Neural crest cell (in vitro differentiated cells): ENCODE measurements around the gene GNPTAB. TPM values are rescaled to one million over a fixed set of nuclear protein-coding genes. Genes with fewer than 3 reads are reported as not detected.
A peak's percentile ranks its signal among the peaks of the same experiment; 100 is the strongest.

ENCODE experiments used
- DNase-seq: peaks from one replicate; pipeline ENCODE4 v3.0.0; 2021; ENCODE audit warnings: low read depth, mixed read lengths, low spot score
- H3K27ac Mint-ChIP-seq: one replicate; pipeline ENCODE4 v1.8.0; 2021; ENCODE audit warnings: mild to moderate bottlenecking, mixed read lengths; ENCODE audit not compliant: unreplicated experiment
- H3K27me3 Mint-ChIP-seq: 2 replicates; pipeline ENCODE4 v1.8.0; 2021; ENCODE audit warnings: low read depth, mild to moderate bottlenecking, mixed read lengths
- H3K36me3 Mint-ChIP-seq: 2 replicates; pipeline ENCODE4 v1.8.0; 2021; ENCODE audit warnings: low read depth, mild to moderate bottlenecking, mixed read lengths
- H3K4me1 Mint-ChIP-seq: 2 replicates; pipeline ENCODE4 v1.8.0; 2021; ENCODE audit warnings: mixed read lengths
- H3K4me3 Mint-ChIP-seq: one replicate; pipeline ENCODE4 v1.8.0; 2021; ENCODE audit warnings: mild to moderate bottlenecking, mixed read lengths
- H3K9me3 Mint-ChIP-seq: 2 replicates; pipeline ENCODE4 v1.8.0; 2021; ENCODE audit warnings: mixed read lengths
- total RNA-seq: library from RNA; stranded (reverse); gene quantifications from 2 replicates; pipeline ENCODE4 v1.2.1, GENCODE V29; 2021
- TF ChIP-seq, protein P1 (sequence below): fragments of 200-600 bp; sonication (generic); conservative IDR thresholded peaks from 2 replicates; pipeline ENCODE4 v1.5.0; 2021; ENCODE audit warnings: antibody characterized with exemption, mild to moderate bottlenecking

GNPTAB gene
- total RNA-seq, 1 donor from 2014 or later, result 11.0 TPM

DNA sequence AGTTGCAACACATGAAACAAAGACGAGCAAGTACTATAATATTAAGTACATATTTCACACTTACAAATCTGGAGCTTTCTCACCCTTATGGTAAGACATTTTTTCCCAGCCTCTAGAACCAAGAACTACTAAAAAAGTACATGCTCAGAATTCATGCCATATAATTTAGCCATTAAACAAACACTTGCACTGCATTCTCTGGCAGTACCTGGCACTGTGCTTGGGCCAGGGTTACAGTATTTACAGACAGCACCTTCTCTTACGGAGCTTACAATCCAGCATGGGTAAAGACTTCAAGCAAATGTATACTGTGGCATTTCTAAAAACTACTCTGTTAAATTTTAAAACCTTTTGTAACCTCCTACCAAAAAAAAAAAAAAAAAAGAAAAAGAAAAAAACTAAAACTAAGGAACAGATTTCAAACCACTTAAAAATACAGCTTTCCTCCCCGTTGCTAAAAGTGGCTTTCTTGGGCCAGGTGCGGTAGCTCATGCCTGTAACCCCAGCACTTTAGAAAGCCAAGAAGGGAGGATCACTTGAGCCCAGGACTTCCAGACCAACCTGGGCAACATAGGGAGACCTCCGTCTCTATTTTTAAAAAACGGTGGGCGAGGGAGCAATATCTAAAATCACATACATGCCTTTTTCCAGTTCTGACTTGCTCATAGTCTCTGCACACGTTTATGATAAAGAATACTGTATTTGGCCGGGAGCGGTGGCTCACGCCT is 956 bp downstream of the GNPTAB start:
- H3K4me3 Mint-ChIP-seq, result peak overlapping the region; percentile 95
- TF ChIP-seq, protein P1, sequence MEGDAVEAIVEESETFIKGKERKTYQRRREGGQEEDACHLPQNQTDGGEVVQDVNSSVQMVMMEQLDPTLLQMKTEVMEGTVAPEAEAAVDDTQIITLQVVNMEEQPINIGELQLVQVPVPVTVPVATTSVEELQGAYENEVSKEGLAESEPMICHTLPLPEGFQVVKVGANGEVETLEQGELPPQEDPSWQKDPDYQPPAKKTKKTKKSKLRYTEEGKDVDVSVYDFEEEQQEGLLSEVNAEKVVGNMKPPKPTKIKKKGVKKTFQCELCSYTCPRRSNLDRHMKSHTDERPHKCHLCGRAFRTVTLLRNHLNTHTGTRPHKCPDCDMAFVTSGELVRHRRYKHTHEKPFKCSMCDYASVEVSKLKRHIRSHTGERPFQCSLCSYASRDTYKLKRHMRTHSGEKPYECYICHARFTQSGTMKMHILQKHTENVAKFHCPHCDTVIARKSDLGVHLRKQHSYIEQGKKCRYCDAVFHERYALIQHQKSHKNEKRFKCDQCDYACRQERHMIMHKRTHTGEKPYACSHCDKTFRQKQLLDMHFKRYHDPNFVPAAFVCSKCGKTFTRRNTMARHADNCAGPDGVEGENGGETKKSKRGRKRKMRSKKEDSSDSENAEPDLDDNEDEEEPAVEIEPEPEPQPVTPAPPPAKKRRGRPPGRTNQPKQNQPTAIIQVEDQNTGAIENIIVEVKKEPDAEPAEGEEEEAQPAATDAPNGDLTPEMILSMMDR, result no peak
- peaks cover 12% of the 10 kb centered on the region for H3K27me3 Mint-ChIP-seq
- H3K4me1 Mint-ChIP-seq, result peaks cover 17% of the 10 kb centered on the region
- peak overlapping the region; percentile 68 for H3K27ac Mint-ChIP-seq
- H3K9me3 Mint-ChIP-seq, result no peaks in the 10 kb centered on the region
- no peaks in the 10 kb centered on the region for H3K36me3 Mint-ChIP-seq
- DNase-seq, result no peak

DNA sequence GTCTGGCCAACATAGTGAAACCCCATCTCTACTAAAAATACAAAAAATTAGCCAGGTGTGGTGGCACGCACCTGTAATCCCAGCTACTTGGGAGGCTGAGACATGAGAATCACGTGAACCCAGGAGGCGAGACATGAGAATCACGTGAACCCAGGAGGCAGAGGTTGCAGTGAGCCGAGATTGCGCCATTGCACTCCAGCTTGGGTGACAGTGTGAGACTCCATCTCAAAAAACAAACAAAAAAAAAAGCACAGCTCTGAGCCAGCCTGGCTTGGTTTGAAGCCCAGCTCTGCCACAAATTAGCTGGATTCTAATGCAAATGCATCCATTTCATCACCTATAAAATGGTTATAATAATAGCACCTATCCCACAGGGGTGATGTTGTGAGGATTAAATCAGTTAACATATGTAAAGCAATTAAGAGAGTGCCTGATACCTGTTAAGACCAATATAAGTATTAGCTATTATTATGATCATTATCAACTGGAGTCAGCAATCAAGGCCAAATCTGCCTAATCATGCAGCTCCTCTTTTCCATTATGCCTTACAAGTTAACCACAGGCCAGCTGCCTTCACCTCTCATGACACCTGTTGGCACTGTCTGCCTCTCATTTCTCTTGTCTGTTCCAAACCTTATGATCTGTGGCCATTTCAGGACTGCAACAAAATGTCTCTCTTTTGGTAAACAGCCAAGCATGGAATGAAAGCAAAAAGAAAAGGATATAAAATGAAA is 2.1 kb downstream of the GNPTAB start:
- peak overlapping the region; percentile 95 for H3K4me3 Mint-ChIP-seq
- no peak for DNase-seq
- no peaks in the 10 kb centered on the region for H3K36me3 Mint-ChIP-seq
- H3K27ac Mint-ChIP-seq, result no peak overlapping the region
- H3K9me3 Mint-ChIP-seq, result no peaks in the 10 kb centered on the region
- TF ChIP-seq, protein P1, result no peak
- peaks cover 24% of the 10 kb centered on the region for H3K4me1 Mint-ChIP-seq
- peaks cover 12% of the 10 kb centered on the region for H3K27me3 Mint-ChIP-seq

DNA sequence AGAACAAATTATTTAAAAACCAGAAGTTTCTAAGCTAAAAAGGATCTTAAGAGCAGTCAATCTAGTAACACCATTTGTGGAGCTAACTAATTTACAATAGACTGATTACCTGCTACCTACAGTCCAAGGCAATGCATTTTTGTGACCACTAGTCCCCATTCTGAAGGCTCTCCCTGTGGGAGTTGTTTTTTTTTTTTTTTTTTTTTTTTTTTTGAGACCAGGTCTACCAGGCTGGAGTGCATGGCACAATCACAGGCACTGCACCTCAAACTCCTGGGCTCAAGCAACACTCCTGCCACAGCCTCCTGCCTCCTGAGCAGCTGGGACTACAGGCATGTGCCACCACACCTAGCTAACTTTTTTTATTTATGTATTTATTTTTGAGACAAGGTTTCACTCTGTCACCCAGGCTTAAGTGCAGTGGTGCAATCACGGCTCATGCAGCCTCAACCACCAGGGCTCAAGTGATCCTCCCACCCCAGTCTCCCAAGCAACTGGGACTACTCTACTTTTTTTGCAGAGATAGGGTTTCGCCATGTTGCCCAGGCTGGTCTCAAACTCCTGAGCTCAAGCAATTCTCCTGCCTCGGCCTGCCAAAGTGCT is 3.9 kb downstream of the GNPTAB start:
- Mint-ChIP-seq H3K9me3 (no peaks in the 10 kb centered on the region), H3K4me3 (no peak overlapping the region), H3K27ac (no peak overlapping the region), H3K36me3 (no peaks in the 10 kb centered on the region), H3K4me1 (peaks cover 25% of the 10 kb centered on the region), H3K27me3 (peaks cover 12% of the 10 kb centered on the region)
- TF ChIP-seq, protein P1, result no peak
- DNase-seq, result no peak

DNA sequence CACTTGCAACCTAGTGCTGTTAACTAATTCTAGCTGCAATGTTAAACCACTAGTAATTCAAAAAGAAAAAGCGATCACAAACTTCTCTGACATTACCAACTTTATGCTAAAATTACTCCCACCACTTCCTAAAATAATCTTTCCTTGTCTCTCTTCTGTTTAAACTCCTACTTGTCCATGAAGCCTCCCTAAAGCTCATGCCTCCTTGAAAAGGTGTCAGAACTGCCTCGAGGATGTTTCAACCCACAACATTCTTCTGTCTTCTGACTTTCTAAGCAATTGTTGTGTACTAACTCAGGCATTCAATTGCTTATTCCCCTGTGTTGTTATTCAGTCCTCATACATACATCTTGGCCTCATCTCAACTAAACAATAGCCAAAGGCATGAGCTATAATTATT is 5.9 kb downstream of the GNPTAB start:
- no peaks in the 10 kb centered on the region for H3K9me3 Mint-ChIP-seq

DNA sequence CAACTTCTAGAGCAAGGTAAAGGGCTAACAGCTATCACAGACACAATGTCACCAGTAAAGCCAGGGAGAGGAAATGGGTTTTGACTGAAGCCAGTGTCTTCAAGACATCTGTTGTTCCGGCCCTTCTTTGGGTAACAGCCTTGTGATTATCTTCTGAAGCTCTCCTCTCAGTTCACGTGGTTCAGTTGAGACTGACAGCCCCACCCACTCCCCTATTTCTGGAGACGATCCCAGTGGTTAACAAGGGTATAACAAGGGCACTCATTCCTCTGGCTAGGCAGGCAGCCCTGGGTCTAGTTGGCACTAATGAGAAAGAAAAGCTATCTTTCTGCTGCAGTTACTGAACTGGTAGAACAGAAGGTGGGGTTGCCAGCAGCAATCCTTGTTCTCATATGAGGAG is 6.9 kb downstream of the GNPTAB start:
- DNase-seq, result peak; percentile 20
- peaks cover under 1% of the 10 kb centered on the region for H3K27me3 Mint-ChIP-seq
- H3K9me3 Mint-ChIP-seq, result no peaks in the 10 kb centered on the region
- TF ChIP-seq, protein P1, result peak; percentile 44
- peak overlapping the region; percentile 78 for H3K27ac Mint-ChIP-seq
- peaks cover 11% of the 10 kb centered on the region for H3K4me1 Mint-ChIP-seq
- peaks cover 2% of the 10 kb centered on the region for H3K36me3 Mint-ChIP-seq
- peak overlapping the region; percentile 60 for H3K4me3 Mint-ChIP-seq

More for the DNA sequence above, 5.9 kb downstream of the GNPTAB start:
- no peak overlapping the region for H3K27ac Mint-ChIP-seq
- peaks cover 16% of the 10 kb centered on the region for H3K4me1 Mint-ChIP-seq
- H3K4me3 Mint-ChIP-seq, result no peak overlapping the region
- H3K36me3 Mint-ChIP-seq, result no peaks in the 10 kb centered on the region
- peaks cover 8% of the 10 kb centered on the region for H3K27me3 Mint-ChIP-seq
- no peak for DNase-seq
- TF ChIP-seq, protein P1, result no peak
